Neural progenitor cell (in vitro differentiated cells): ENCODE measurements around the gene SLC9A3.

Experiments
- CTCF ChIP-seq: fragments of 200-600 bp; sonication (generic); IDR thresholded peaks from 2 replicates; pipeline ENCODE4 v1.5.1; 2017; ENCODE audit warnings: antibody characterized with exemption, mild to moderate bottlenecking
- EZH2 ChIP-seq: fragments of 200-600 bp; sonication (generic); IDR thresholded peaks from 2 replicates; pipeline ENCODE4 v1.6.1; 2017; ENCODE audit warnings: antibody characterized with exemption, mild to moderate bottlenecking, moderate library complexity
- EZH2phosphoT487 ChIP-seq: fragments of 200-600 bp; sonication (generic); IDR thresholded peaks from 2 replicates; pipeline ENCODE4 v1.6.1; 2017; ENCODE audit warnings: antibody characterized with exemption

DNA sequence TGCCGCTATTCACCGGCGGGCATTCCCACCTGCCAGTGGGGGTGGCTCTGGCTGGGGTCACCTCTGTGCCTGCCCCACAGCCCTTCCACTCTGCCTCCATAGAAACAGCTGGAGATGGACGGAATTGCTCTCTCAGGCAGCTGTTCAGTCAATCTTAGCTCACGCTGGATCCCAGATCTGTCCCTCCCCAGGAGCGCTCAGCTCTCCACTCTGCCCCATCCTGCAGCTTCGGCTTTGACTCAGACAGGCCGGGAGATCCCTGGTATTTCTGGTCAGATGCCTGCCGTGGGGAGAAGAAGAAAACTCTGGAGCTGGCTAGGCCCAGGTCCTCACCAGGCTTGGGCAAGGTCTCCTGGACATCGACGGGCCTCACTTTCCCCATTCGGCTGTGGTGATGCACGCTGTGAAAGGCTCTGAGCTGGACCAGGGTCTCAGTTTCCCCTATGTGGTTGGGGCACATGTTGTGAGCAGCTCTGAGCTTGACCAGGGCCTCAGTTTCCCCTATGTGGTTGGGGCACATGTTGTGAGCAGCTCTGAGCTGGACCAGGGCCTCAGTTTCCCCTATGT lies 7.6 kb upstream of the SLC9A3 start:
- TF ChIP-seq CTCF = no peak
- TF ChIP-seq EZH2phosphoT487 = no peak
- TF ChIP-seq EZH2 = no peak
